Lower leg skin (tissue), 3 donors: ENCODE results near the gene SPACA7.

ENCODE experiments used
- POLR2A ChIP-seq, 2 donors: fragments of 450-650 bp; IDR thresholded peaks; one replicate each; pipeline ENCODE4 v1.6.1; 2016 to 2017; ENCODE audit warnings: antibody characterized with exemption in 2 of 2, mild to moderate bottlenecking in 1 of 2, moderate library complexity in 1 of 2
- TF ChIP-seq, protein P1 (sequence below), 3 donors: fragments of 450-650 bp; IDR thresholded peaks; one replicate each; pipeline ENCODE4 v1.5.1; 2016; ENCODE audit warnings: antibody characterized with exemption in 3 of 3, mild to moderate bottlenecking in 3 of 3, moderate library complexity in 2 of 3

DNA sequence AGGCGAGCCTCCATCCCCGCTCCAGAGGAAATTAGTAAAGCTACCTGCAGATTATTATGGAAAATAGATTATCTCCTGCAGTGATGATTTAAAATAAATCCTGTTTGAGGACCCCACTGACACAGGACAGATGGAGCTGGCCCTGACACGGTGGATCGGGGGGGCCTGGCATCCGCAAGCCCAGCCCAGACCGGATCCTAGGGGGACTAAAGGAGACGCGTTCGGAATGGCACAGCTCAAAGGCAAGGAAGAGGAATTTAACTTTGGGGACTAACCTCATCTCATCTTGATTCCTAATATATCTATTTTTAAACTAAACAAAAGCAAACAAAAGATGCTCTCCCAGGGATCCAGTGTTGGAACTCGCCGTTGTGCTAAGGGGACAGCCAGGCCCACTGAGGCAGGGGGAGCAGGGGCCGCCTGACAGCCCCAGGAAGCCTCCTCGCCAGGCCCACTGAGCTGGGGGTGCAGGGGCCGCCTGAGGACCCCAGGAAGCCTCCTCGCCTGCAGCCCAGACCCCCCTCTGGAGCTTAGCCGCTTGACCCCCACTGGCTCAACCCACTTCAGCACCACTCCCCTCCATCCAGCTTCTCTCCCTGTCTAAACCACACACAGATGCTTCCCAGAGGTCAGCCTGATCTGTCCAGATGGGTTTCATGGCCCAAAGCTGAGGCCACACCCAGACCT is 78.6 kb downstream of the SPACA7 start:
- TF ChIP-seq, protein P1, sequence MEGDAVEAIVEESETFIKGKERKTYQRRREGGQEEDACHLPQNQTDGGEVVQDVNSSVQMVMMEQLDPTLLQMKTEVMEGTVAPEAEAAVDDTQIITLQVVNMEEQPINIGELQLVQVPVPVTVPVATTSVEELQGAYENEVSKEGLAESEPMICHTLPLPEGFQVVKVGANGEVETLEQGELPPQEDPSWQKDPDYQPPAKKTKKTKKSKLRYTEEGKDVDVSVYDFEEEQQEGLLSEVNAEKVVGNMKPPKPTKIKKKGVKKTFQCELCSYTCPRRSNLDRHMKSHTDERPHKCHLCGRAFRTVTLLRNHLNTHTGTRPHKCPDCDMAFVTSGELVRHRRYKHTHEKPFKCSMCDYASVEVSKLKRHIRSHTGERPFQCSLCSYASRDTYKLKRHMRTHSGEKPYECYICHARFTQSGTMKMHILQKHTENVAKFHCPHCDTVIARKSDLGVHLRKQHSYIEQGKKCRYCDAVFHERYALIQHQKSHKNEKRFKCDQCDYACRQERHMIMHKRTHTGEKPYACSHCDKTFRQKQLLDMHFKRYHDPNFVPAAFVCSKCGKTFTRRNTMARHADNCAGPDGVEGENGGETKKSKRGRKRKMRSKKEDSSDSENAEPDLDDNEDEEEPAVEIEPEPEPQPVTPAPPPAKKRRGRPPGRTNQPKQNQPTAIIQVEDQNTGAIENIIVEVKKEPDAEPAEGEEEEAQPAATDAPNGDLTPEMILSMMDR (IDR thresholded peaks at IDR 0.05): no peak
- TF ChIP-seq POLR2A (IDR thresholded peaks at IDR 0.05): no peak
